K562 (cell line): Measurements from ENCODE around the gene MDM4. TPM values are rescaled to one million over a fixed set of nuclear protein-coding genes. Genes with fewer than 3 reads are reported as not detected.

Experiments used
- ADNP ChIP-seq: fragments of 200-800 bp; sonication (Bioruptor generic); IDR thresholded peaks from 2 replicates; pipeline ENCODE4 v1.6.1; 2016; ENCODE audit warnings: missing genetic modification characterization, missing compliant biosample characterization
- ATF6 ChIP-seq: sonication (generic); formaldehyde crosslinking; IDR thresholded peaks from 2 replicates; pipeline ENCODE4 v1.4.0; 2020; ENCODE audit warnings: mild to moderate bottlenecking, missing genetic modification reagents
- BMI1 ChIP-seq: fragments of 150-350 bp; IDR thresholded peaks from 2 replicates; pipeline ENCODE4 v1.6.1; 2014; ENCODE audit warnings: low read length
- KAT2B ChIP-seq: IDR thresholded peaks from one replicate; pipeline ENCODE4 v1.6.1; 2012; ENCODE audit warnings: low read depth, mild to moderate bottlenecking, control low read depth, inconsistent platforms, low read length, moderate library complexity
- MLLT1 ChIP-seq, 2 experiments: fragments of 450-650 bp; IDR thresholded peaks; 2 replicates each; pipeline ENCODE4 v1.6.1; 2016
- POLR3G ChIP-seq: IDR thresholded peaks from 2 replicates; pipeline ENCODE4 v1.6.1; 2011; ENCODE audit not compliant: insufficient read length, insufficient replicate concordance; ENCODE audit errors: extremely low read depth
- SMARCA5 ChIP-seq: fragments of 450-650 bp; IDR thresholded peaks from 2 replicates; pipeline ENCODE4 v1.6.1; 2016
- SUPT5H ChIP-seq: fragments of 450-650 bp; IDR thresholded peaks from 2 replicates; pipeline ENCODE4 v1.6.1; 2016
- ZBTB8A ChIP-seq: fragments of 450-650 bp; IDR thresholded peaks from 2 replicates; pipeline ENCODE4 v1.6.1; 2018; ENCODE audit warnings: mild to moderate bottlenecking, moderate library complexity; ENCODE audit not compliant: partially characterized antibody
- ZC3H4 ChIP-seq: sonication (generic); formaldehyde crosslinking; IDR thresholded peaks from 2 replicates; pipeline ENCODE4 v1.9.0; 2021; ENCODE audit warnings: missing genetic modification reagents, borderline replicate concordance
- ZNF282 ChIP-seq: sonication (generic); formaldehyde crosslinking; IDR thresholded peaks from 2 replicates; pipeline ENCODE4 v1.8.1; 2023; ENCODE audit warnings: missing genetic modification reagents
- ZNF395 ChIP-seq: fragments of 200-800 bp; sonication (Bioruptor generic); IDR thresholded peaks from 2 replicates; pipeline ENCODE4 v1.6.1; 2017; ENCODE audit warnings: missing genetic modification characterization, missing compliant biosample characterization
- polyA plus RNA-seq, 8 experiments: library from polyadenylated mRNA; depleted of rRNA in 4 of 8; stranded (reverse) in 5 of 8; unstranded in 3 of 8; fragments of >200 nt; fragmentation: Nextera tagmentation in 2 of 8; fragmentation: Illumina TruSeq in 1 of 8; extraction: Ambion mirVana in 2 of 8; extraction: Trizol in 1 of 8; gene quantifications; 2 replicates each; pipeline versions ENCODE4 v1.2.1 to v1.2.3, GENCODE V29; 2011 to 2014; ENCODE audit warnings: inconsistent platforms in 1 of 8, missing spikeins in 1 of 8
- total RNA-seq, 7 experiments: library from RNA; depleted of rRNA in 6 of 7; stranded (reverse); fragments of >200 nt in 6 of 7; fragmentation: Illumina TruSeq in 2 of 7; extraction: Trizol in 2 of 7; gene quantifications; 2 replicates each; pipeline versions ENCODE4 v1.2.1 to v1.2.3, GENCODE V29; 2011 to 2021; ENCODE audit warnings: low replicate concordance in 1 of 7
- TF ChIP-seq, protein P1 (sequence below): fragments of 150-350 bp; IDR thresholded peaks from 2 replicates; pipeline ENCODE4 v1.6.1; 2014; ENCODE audit warnings: low read depth, mild to moderate bottlenecking, low read length, borderline replicate concordance
- TF ChIP-seq, protein P2 (sequence below): fragments of 250-450 bp; sonication (Bioruptor Pico); IDR thresholded peaks from 2 replicates; pipeline ENCODE4 v1.8.0; 2022; ENCODE audit warnings: moderate library complexity, mild to moderate bottlenecking, inconsistent platforms
- TF ChIP-seq, protein P3 (sequence below): fragments of 450-650 bp; IDR thresholded peaks from 2 replicates; pipeline ENCODE4 v1.6.1; 2016

The MDM4 gene
- total and polyA plus RNA-seq, 9 of the 15 experiments (the other 6 are each of a cell fraction or from before 2014, with no cell fraction given): 3.3 to 61.7 (median 21.2) TPM

DNA sequence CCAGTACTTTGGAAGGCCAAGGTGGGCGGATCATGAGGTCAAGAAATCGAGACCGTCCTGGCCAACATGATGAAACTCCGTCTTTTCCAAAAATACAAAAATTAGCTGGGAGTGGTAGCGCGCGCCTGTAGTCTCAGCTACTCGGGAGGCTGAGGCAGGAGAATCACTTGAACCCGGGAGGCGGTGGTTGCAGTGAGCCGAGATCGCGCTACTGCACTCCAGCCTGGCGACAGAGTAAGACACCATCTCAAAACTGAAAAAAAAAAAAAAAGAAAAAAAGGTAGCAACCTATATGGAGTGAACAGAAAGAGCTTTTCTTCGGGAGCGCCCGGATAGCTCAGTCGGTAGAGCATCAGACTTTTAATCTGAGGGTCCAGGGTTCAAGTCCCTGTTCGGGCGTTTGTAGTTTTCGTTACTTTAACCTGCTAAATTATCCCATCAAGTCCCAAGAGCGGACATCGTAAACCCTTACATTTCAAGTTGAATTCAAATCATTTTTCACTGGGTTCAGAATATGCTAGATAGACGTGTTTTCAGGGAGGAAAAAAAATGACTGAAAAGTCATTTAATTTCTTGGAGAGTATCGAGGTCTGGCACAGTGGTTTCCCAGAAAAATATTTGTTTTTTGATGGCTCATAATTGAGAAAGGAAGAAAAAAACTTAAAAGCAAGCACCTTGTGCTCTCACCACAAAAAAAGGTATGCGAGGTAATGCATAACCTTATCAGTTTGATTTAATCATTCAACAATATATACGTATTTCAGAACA is 9.8 kb upstream of the MDM4 start (continued):
- TF ChIP-seq, protein P1, sequence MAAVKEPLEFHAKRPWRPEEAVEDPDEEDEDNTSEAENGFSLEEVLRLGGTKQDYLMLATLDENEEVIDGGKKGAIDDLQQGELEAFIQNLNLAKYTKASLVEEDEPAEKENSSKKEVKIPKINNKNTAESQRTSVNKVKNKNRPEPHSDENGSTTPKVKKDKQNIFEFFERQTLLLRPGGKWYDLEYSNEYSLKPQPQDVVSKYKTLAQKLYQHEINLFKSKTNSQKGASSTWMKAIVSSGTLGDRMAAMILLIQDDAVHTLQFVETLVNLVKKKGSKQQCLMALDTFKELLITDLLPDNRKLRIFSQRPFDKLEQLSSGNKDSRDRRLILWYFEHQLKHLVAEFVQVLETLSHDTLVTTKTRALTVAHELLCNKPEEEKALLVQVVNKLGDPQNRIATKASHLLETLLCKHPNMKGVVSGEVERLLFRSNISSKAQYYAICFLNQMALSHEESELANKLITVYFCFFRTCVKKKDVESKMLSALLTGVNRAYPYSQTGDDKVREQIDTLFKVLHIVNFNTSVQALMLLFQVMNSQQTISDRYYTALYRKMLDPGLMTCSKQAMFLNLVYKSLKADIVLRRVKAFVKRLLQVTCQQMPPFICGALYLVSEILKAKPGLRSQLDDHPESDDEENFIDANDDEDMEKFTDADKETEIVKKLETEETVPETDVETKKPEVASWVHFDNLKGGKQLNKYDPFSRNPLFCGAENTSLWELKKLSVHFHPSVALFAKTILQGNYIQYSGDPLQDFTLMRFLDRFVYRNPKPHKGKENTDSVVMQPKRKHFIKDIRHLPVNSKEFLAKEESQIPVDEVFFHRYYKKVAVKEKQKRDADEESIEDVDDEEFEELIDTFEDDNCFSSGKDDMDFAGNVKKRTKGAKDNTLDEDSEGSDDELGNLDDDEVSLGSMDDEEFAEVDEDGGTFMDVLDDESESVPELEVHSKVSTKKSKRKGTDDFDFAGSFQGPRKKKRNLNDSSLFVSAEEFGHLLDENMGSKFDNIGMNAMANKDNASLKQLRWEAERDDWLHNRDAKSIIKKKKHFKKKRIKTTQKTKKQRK: no peak
- TF ChIP-seq SUPT5H (peak; percentile 48; the same call in 1 of the 2 replicates), ATF6 (no peak; the same call in 1 of the 2 replicates), ZNF282 (no peak), BMI1 (no peak), KAT2B (no peak), ZC3H4 (CRISPR knock-in tag) (no peak), SMARCA5 (peak; percentile 92), POLR3G (peak; percentile 67), ZBTB8A (peak; percentile 72), MLLT1 (IDR thresholded peaks at IDR 0.05) (peak; percentile 10 to 83; a peak in 3 of 4 replicates), ZNF395 (CRISPR knock-in tag) (no peak), ADNP (tag) (peak; percentile 98; the same call in 1 of the 2 replicates)
- TF ChIP-seq, protein P2, sequence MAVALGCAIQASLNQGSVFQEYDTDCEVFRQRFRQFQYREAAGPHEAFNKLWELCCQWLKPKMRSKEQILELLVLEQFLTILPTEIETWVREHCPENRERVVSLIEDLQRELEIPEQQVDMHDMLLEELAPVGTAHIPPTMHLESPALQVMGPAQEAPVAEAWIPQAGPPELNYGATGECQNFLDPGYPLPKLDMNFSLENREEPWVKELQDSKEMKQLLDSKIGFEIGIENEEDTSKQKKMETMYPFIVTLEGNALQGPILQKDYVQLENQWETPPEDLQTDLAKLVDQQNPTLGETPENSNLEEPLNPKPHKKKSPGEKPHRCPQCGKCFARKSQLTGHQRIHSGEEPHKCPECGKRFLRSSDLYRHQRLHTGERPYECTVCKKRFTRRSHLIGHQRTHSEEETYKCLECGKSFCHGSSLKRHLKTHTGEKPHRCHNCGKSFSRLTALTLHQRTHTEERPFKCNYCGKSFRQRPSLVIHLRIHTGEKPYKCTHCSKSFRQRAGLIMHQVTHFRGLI (CRISPR knock-in tag): no peak
- TF ChIP-seq, protein P3, sequence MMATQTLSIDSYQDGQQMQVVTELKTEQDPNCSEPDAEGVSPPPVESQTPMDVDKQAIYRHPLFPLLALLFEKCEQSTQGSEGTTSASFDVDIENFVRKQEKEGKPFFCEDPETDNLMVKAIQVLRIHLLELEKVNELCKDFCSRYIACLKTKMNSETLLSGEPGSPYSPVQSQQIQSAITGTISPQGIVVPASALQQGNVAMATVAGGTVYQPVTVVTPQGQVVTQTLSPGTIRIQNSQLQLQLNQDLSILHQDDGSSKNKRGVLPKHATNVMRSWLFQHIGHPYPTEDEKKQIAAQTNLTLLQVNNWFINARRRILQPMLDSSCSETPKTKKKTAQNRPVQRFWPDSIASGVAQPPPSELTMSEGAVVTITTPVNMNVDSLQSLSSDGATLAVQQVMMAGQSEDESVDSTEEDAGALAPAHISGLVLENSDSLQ: no peak
